Neural progenitor cell (in vitro differentiated cells): ENCODE measurements around the gene UGT1A4.
"Not testable (repeated sequence)": the region's sequence is repeated elsewhere in the genome, so short reads cannot be mapped to it uniquely, and the experiment has no call there.

Experiments
- EZH2phosphoT487 ChIP-seq: fragments of 200-600 bp; sonication (generic); IDR thresholded peaks from 2 replicates; pipeline ENCODE4 v1.6.1; 2017; ENCODE audit warnings: antibody characterized with exemption
- TF ChIP-seq, protein P1 (sequence below): fragments of 200-600 bp; sonication (generic); IDR thresholded peaks from 2 replicates; pipeline ENCODE4 v1.5.1; 2017; ENCODE audit warnings: antibody characterized with exemption, mild to moderate bottlenecking

GRCh38 chr2:233736868-233737653, 18.5 kb downstream of the UGT1A4 start:
- TF ChIP-seq, protein P1, sequence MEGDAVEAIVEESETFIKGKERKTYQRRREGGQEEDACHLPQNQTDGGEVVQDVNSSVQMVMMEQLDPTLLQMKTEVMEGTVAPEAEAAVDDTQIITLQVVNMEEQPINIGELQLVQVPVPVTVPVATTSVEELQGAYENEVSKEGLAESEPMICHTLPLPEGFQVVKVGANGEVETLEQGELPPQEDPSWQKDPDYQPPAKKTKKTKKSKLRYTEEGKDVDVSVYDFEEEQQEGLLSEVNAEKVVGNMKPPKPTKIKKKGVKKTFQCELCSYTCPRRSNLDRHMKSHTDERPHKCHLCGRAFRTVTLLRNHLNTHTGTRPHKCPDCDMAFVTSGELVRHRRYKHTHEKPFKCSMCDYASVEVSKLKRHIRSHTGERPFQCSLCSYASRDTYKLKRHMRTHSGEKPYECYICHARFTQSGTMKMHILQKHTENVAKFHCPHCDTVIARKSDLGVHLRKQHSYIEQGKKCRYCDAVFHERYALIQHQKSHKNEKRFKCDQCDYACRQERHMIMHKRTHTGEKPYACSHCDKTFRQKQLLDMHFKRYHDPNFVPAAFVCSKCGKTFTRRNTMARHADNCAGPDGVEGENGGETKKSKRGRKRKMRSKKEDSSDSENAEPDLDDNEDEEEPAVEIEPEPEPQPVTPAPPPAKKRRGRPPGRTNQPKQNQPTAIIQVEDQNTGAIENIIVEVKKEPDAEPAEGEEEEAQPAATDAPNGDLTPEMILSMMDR, result not testable (repeated sequence)
- TF ChIP-seq EZH2phosphoT487, result not testable (repeated sequence)
